Dermis microvascular lymphatic vessel endothelial cell (primary cell): ENCODE data around the gene ATG7. TPM values are rescaled to one million over a fixed set of nuclear protein-coding genes. Genes with fewer than 3 reads are reported as not detected.
"Not testable (repeated sequence)": the region's sequence is repeated elsewhere in the genome, so short reads cannot be mapped to it uniquely, and the experiment has no call there.

ENCODE experiments used
- DNase-seq, 2 donors: peaks; one replicate each; pipeline versions ENCODE4 v3.0.0 to v3.0.0-alpha.2; 2010; ENCODE audit warnings: low read depth in 2 of 2
- total RNA-seq: library from RNA; depleted of rRNA; stranded (reverse); fragments of >200 nt; gene quantifications from 2 replicates; pipeline ENCODE4 v1.2.1, GENCODE V29; 2014

The ATG7 gene
- total RNA-seq, 1 donor from 2014 or later: 28.0 TPM

DNA sequence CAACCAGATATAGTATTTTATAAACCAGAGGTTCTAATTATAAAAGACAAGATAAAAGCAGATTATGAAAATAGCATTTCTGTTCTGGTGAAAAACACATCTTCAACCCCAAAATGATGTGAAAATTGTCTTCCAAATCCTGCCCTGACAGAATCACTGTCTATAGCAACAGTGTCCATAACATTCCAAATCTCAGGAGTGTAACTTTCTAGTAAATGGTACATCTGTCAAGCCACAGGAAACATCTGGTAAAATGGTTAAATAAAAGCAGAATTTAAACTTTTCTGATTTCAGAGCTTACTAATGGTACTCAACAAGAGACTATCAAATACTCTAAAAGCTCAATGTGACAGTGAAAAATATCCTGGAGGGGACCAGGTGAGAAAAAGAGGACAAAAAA lies 311.0 kb downstream of the ATG7 start:
- DNase-seq: peak in 1 of 2 donors; percentile 71

DNA sequence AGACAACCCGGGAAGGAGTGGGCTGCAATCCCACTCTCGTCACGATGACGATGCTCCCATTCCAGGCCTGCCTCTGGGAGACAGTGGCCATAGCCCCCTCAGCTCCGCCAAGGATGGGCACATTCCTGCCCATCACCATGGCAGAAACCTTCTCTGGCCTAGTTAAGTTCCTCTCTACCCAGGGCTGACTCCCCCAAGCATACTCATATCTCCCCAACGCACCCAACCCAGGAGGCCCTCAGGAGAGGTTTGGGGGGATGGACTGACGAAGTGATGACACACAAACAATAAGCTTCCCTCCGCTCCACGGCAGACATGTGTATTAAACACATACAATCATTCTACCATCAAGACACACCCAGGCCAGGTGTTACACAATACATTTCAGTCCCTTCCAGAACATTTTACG lies 311.4 kb downstream of the ATG7 start:
- DNase-seq: no peak

DNA sequence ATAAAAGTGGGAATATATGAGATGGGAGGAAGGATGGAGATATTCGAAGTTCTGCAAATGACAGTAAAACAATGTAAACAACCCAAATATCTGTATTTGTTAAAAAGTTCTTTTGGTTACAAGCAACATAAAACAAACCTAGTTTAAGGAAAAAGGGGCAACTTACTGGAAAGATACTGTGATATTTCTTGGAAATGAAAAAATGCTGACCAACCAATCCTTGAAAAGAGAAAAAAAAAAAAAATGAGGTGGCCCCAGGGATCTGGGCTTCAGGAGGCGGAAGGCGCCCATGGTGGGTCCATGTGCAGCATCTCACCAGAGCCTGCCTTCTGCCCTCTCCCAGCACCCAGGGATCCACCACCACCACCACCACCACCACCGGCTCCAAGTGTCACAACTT lies 312.4 kb downstream of the ATG7 start:
- DNase-seq: no peak

DNA sequence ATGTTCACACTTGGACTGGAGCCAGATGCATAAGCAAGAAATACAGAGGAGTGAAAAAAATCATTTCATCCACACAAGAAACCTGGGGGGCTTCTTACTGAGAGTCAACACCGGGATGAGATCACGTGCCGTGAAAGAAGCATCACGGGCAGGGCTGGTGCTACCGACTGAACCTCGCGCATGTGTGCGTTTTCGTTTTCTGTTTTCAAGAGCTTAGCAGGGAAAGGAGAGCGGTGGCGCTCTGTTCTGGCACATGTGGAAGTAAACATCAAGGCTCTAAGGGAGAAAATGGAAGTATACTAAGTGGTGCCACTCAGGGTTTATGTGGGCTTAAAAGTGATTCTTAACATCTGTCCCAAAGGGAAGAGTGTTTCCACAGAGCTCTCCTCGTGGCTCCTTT lies 315.6 kb downstream of the ATG7 start:
- no peak for DNase-seq

DNA sequence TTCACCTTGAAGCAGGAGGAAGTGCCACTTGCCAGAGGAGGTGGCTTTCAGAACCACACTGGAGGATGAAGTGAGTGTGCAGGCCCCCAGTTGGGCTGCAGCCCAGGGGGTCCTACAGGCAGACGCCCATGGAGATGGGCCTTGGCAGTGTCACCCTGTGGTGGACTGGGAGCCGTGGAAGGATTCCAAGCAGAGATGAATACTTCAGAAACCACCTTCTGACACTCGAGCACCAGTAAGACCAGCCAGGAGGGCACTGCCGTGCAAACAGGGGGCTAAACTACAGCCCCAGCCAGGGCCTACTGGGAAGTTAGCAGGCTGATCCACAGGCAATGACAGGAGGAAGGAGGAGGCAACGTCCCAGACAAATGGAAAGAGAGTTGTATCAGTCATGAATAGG lies 316.1 kb downstream of the ATG7 start:
- DNase-seq: no peak

DNA sequence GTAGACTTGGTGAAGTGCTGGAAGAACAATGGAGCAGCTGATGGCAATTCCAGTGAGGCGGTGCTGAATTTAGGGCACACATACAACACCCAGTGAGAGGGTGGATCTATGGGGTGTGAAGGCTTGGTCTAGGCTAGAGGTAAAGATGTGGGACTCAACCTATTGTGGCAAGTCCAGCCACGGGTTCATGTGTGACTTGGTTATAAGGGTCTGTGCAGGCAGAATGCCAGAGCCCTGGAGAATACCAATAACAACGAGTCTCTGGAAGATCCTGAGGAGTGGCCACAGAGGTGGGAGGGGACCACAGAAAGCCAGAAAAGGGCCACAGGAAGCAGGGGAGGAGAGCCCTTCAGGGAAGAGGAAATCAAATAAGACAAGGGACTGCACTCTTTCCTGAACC lies 316.6 kb downstream of the ATG7 start:
- DNase-seq: no peak

DNA sequence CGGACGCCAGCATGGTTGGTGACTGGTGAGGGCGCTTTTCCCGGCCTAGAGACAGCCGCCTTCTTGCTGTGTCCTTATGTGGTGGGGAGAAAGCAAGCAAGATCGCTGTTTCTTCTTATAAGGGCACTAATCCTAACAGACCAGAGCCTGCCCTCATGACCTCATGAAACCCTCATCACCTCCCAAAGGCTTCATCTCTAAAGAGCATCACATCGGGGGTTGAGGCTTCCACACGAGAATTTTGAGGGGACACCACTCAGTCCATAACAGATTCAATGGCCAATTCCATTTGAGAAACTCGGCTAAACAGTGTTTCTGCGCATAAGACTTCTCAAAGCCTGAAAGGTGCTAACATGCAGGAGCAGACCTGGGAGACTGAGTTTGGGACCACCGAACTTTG lies 317.5 kb downstream of the ATG7 start:
- DNase-seq: no peak

DNA sequence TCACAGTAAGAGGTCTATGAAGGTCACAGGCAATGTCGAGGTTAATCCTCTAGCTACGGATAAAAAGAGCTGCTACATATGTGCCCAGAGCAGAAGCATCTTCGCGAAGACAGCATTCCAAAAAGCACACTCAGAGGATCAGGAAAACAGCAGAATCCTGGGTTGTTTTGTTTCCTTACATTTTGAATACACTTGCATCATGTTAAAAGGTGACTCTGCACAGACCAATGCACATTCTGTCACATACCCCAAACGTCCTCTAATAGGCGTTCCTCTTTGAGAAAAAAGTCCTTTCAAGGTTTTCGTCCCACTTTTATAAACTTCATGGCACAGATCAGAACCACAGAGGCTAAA lies 318.8 kb downstream of the ATG7 start:
- no peak for DNase-seq

DNA sequence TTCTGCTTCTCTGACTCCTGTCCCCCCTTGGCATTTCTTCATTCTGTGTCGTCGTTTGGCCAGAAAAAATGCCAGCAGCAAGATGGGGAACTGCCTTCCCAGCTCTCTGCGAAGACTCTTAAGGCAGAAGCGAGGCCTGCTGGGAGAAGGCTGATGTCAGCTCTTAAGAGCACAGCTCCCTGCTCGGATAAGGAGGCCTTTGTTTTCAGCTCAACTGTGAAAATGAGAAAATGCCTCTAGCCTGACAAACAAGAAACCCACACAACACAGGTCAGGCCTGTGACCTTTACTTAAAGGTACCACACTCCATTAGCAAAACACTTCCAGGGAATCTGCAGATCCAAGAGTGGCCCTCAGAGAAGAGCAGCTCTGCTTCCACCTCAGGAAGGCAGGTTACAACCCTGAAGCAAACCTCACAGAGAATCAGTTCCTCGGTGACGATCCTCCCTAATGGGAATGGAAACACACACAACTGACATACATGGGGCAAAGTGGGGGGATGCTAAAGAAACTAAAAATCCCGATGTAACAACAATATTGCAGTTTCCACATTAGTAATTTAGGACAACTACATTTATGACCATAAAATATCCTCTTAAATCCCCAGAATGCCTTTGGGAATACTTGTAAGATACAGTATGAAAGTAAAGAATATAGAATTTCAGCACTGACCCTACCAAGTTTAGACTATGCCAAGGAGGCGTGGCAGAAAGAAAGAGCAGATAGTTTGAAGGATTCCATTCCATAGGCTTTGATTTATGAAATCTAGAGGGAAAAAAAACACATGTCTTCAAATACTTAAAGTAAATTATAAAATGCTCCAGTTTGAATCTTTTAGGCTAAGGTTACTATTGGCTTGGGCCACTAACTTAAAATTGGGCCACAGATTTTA lies 319.4 kb downstream of the ATG7 start:
- DNase-seq: peak in 1 of 2 donors; percentile 53

DNA sequence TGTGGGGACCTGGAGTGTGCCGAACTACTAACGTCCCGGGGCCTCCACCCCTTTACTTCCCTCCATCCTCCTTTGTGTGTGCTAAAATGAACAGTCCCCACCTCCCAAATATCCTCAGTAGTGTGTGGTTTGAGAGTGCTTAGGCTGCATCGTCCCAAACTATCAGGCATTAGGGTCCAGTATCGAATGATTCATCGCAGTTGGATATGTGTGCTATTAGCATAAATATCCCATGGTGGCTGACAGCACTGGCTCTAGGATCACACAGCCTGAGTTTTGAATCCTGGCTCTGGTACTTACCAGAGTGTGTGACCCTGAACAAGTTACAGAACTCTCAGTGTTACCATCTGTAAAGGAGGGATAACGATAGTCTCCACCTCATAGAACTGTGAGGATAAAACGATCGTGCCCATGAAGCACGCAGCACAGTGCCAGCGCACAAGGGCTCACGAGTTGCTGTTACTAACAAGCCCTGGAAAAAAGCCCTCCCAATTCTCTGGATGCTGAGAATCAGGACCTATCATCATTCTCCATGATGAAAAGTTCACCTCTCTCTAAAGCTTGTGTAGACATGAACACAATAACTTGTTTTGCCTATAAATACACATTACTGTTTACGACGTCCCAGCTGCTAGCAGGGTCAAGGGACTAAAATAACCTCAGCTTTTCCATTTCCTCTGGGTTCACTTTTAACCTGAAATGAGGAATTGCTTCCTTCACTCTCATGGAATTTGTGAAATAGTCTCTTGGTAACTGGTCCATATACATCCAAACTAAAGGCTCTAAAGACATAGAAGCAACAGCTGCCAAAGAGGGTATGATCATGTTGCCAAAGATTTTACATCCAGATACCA lies 320.5 kb downstream of the ATG7 start:
- DNase-seq: peak; percentile 81 to 87

DNA sequence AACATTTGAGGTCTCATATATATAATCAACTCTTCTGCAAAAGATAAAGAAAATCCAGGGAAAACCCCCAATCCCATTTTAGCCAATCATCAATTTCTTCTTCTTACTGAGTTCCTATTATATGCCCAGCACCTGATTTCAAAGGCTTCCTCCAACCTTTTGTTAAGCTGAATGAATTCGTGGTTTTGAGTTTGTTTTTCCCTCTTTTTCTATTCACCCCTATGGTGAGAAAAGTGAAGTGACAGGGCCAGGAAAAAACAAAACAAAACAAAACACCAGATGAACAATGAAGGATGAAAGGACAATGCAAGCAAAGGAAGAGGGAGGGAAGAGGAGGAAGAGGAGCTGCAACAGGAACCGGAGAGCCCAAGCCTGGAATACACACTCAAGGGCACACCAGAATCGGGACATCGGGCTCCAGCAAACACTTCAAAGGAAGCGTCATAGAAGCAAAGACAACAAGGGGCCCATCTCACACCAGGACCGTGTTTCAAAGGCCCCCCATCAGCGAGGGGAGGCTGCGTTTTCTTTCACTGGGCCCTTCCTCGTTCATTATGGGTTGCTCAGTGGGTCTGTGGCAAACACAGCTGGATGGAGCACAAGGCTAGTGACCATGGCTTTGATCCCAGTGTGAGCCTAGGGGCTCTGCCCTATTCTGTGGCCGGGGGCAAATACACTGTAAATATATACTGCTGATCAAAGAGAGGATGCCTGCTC lies 321.3 kb downstream of the ATG7 start:
- peak in 1 of 2 donors; percentile 65 for DNase-seq

DNA sequence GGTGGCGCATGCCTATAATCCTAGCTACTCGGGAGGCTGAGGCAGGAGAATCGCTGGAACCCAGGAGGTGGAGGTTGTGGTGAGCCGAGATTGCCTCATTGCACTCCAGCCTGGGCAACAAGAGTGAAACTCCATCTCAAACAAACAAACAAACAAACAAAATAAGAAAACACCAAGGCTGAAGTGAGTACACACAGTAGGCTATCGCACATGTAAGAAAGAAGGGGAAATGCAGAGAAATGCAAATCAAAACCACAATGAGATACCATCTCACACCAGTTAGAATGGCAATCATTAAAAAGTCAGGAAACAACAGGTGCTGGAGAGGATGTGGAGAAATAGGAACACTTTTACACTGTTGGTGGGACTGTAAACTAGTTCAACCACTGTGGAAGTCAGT lies 322.8 kb downstream of the ATG7 start:
- not testable (repeated sequence) for DNase-seq

DNA sequence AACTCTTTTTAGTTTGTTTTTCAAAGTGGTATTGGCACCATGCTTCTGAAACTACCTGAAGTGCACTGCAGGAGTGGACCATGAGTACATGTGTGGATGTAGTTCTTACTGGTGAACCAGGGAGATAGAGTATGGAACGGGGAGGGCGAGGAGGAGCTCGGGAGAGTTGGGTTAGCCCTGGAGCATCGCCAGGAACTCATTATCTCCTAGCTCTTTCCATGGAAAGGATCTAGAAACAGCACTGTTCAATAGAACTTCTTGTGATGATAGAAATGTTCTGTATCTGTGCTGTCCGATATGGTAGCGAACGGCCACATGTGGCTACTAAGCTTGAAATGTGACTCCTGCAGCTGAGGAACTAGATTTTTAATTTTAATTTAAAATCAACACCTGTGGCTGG lies 324.2 kb downstream of the ATG7 start:
- no peak for DNase-seq

DNA sequence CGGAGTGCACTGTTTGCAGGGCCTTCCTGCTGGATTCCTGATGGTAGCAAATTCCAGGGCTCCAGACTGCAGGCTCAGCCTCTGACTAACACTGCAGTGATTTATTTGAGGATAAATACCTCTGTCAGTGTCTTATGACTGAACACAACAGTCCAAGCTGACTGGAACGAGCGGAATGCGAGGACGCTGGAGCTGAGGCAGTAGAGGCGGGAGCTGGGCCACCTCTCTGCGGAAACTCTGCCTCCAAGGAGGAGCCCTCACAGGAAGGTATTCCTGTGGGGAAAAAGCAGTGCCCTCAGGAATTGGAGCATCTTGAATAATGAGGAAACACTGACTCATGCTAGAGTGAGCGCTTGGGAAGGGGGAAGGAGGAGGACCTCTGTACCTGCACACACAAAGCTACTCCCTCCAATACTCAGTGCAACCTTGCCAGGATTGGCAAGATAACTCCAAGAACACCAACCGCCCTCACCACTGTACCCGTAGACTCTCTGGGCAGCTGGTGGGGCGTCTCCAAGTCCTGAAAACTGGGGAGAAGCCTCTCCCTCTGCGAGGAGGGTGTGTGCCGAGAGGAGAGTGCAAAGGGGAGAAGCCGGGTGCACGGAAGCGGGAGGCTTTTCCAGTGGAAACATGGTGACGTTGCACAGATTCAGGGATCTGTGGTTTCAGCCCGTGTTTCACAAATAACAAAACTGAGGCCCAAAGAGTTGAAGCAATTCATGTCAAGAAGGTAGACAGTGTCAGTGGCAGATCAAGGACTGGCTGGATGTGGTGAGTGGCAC lies 328.5 kb downstream of the ATG7 start:
- peak; percentile 72 to 96 for DNase-seq

DNA sequence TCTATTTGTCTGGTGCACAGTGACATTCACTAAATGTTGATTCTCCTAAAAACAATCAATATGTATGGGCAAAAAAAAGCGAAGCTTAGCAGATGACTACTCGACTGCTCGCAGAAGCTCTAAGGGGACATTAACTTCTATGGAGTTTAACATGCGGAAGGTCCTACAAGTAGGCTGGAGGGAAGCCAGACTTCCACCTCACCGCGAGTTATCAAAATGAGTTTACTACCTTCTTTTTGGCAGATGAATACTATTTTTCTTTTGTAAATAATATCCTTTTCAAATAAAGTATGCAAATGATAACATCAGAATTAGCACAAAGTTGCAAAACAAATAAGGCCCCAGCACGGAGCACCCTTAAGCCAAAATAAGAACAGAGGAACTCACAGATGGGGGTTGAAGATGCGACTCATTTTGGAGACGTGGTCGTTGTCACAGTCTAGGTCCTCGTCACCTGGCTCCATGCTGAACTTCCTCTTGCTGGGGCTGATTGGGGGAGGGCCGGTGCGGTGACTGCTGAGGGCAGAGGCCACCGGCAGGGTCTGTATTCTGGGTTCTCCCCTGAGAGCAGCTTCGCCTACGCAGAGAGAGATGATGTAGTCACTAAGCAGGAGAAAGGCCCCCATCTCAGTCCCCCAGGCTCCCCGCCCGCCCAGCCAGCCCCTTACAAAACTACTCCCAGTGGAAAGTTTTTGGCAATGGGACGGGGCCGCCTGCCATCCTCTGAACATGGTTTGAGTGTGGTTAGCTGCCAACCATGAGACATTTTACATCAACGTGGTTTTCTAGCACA lies 329.4 kb downstream of the ATG7 start:
- no peak for DNase-seq

DNA sequence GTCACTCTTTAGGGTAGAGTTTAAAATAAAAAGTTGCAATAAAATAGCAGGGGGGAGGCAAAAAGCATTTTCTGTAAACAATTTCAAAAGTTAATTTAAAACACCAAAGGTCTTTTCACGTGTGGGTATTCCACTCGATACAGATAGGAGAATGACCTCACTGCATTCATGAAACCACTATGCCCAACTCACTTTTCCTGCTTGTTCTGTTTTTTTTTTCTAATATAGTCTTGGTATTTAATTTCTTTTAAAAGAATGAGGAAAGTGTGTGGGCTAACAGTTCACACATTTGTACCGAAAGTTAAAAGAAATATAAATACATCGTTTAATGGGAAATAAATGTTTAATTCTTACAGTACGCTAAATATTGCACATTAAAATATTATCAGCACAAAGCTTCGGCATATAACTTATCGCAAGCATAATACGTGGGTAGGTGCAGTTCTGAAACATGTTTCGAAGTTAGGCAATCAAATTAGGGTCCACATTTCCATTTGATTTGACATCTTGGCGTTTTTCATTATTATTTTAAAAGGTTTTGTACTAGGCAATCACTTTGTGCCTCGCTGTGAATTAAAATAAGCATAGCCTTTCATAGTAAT lies 330.1 kb downstream of the ATG7 start:
- no peak for DNase-seq

DNA sequence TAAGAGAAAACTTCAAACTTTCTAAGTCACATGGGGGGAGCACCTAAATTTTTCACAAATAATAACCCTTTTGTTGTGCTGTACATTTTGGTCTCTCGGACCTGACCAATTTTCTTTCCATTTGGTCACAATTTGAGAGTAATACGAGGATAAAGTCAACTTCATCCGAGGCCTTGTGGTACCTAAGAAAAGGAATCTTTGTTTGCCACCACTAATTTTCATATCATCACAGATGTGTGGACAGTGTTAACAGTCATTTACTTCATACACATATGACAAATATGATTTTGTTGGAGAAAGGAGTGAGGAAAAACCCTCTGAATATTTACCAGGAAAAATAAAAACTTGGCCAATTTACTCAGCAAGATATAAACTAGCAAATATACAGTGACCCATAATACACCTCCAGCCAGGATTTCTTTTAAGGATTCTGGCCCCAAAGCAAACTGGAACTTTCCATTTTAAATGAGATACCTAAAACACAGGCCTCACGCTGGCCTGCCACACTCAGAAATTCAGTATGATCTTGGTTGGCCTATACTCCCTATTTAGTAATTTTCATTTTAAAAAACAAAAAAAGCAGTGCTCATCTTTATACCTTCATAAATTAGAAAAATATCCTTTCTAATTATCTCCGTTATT lies 330.8 kb downstream of the ATG7 start:
- DNase-seq: no peak

DNA sequence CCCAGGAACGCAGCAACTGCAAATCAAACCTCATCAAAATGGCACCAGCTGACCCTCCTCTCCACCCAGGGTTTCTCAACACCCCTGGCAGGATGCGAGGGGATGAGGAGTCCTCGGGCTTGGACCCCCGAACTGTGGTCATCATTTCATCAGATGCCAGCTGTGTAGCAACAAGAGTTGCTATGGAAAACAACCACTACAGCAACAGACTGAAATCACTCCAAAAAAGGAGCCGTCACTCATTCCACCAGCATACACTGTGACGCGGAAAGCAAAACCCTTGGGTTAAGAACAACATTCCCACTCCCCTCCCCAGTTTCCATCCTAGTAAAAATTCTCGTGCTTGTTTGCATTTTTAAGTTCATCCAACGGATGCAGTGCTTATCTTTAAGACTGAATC lies 331.4 kb downstream of the ATG7 start:
- DNase-seq: peak; percentile 48 to 50

DNA sequence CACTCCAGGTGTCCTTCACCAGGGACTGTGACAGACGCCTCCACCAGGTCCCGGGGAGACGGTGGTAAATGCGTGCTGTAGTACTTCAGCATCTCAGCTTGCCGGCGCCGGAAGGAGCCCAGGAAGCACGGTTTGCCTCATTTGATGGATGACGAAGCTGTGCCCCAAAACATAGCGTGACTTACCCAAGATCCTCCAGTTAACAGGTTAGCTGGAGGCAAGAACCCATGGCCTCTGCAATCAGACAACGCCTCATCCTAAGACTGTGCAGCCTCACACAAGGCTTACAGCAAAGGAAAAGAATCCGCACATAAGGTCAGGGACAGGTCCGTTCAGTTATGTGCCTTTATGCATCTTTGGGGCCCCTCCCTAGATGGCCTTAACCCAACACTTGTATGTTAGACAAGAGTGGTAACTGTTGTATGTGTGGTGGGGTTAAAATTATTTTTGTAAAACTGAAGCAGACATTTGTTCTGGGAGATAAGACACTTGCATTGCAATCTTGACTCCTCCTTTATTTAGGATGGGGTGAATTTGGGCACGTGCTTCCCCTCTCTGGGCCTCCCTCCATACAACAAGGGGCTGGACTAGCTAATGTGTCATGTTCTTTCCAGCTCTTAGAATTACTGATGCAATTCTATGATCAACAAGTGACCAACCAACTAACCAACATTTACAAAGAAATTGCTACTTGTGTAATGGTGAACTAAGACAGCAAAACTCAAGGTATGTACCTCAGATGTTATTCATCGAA lies 332.1 kb downstream of the ATG7 start:
- DNase-seq: no peak
